MM.1S (cell line): ENCODE measurements around the gene VDAC1.

ENCODE experiments used
- CTCF ChIP-seq: fragments of 300-600 bp; sonication (generic); IDR thresholded peaks from 2 replicates; pipeline ENCODE4 v1.5.1; 2016; ENCODE audit warnings: antibody characterized with exemption, low read length, mixed read lengths
- EZH2 ChIP-seq: fragments of 300-600 bp; sonication (generic); optimal IDR thresholded peaks from 2 replicates; pipeline ENCODE3; 2017; ENCODE audit warnings: low read depth, mild to moderate bottlenecking, antibody characterized with exemption, low read length, mixed read lengths

GRCh38 chr5:134003817-134004625 lies 754 bp downstream of the VDAC1 start:
- TF ChIP-seq CTCF (no peak), EZH2 (no peak)
